A673 (cell line): Measurements from ENCODE around the gene OR52B6. TPM values are rescaled to one million over a fixed set of nuclear protein-coding genes. Genes with fewer than 3 reads are reported as not detected.

Experiments used
- BruUV-seq: library from RNA; stranded (reverse); fragments of 400-500 nt; replicated peaks from 2 replicates; lab custom pipeline; 2021; lab: Mats Ljungman, UMichigan
- CTCF ChIA-PET: fragments of 300-600 bp; sonication (Branson Sonifier 250); formaldehyde crosslinking; loops from one replicate; lab custom pipeline; 2022; ENCODE audit warnings: antibody characterized with exemption; lab: Charles Lee
- POLR2A ChIA-PET: fragments of 300-600 bp; sonication (Branson Sonifier 250); formaldehyde crosslinking; loops from one replicate; lab custom pipeline; 2022; ENCODE audit warnings: antibody characterized with exemption; ENCODE audit not compliant: low non-redundant PET; lab: Charles Lee
- DNase-seq: peaks from one replicate; pipeline ENCODE4 v3.0.0-alpha.2; 2015; ENCODE audit warnings: low spot score
- H3K27ac ChIP-seq: fragments of 200-600 bp; sonication (generic); 2 replicates; pipeline ENCODE4 v1.5.1; 2016; ENCODE audit warnings: mixed run types, low read depth, mild to moderate bottlenecking, mixed read lengths, antibody characterized with exemption, low read length; ENCODE audit not compliant: poor library complexity, severe bottlenecking
- H3K27me3 ChIP-seq: fragments of 200-600 bp; sonication (generic); replicated peaks from 2 replicates; pipeline ENCODE4 v1.6.1; 2017; ENCODE audit warnings: mixed run types, low read depth, mild to moderate bottlenecking, mixed read lengths, antibody characterized with exemption, low read length; ENCODE audit not compliant: insufficient read depth, poor library complexity
- H3K36me3 ChIP-seq: fragments of 200-600 bp; sonication (generic); 2 replicates; pipeline ENCODE4 v1.6.1; 2016; ENCODE audit warnings: mixed run types, mild to moderate bottlenecking, mixed read lengths, antibody characterized with exemption, low read length; ENCODE audit not compliant: insufficient read depth, poor library complexity, severe bottlenecking
- H3K4me1 ChIP-seq: fragments of 200-600 bp; sonication (generic); 2 replicates; pipeline ENCODE4 v1.6.1; 2017; ENCODE audit warnings: mixed run types, mild to moderate bottlenecking, mixed read lengths, antibody characterized with exemption, low read length; ENCODE audit not compliant: insufficient read depth, poor library complexity, severe bottlenecking
- H3K4me3 ChIP-seq: fragments of 200-600 bp; sonication (generic); 2 replicates; pipeline ENCODE4 v1.5.1; 2016; ENCODE audit warnings: low read depth, mixed run types, mild to moderate bottlenecking, mixed read lengths, low read length; ENCODE audit not compliant: poor library complexity, severe bottlenecking
- H3K9me3 ChIP-seq: fragments of 200-600 bp; sonication (generic); 2 replicates; pipeline ENCODE4 v1.6.1; 2016; ENCODE audit warnings: mixed run types, low read depth, mild to moderate bottlenecking, mixed read lengths, antibody characterized with exemption, low read length; ENCODE audit not compliant: poor library complexity, severe bottlenecking
- EZH2 ChIP-seq: fragments of 200-600 bp; sonication (generic); IDR thresholded peaks from 2 replicates; pipeline ENCODE4 v1.6.1; 2017; ENCODE audit warnings: borderline replicate concordance, low read depth, mild to moderate bottlenecking, mixed read lengths, antibody characterized with exemption, low read length; ENCODE audit not compliant: poor library complexity, severe bottlenecking
- intact Hi-C: fragments of 100-400 bp; cut with micrococcal nuclease; formaldehyde crosslinking; loops from one replicate; pipeline ENCODE4 v1.10.0; 2022; ENCODE audit not compliant: unreplicated experiment
- total RNA-seq: library from RNA; stranded (reverse); gene quantifications from 2 replicates; pipeline ENCODE4 v1.2.3, GENCODE V29; 2021
- TF ChIP-seq, protein P1 (sequence below): fragments of 300-800, 200-600 bp; sonication (generic); conservative IDR thresholded peaks from 2 replicates; pipeline ENCODE4 v1.5.1; 2017; ENCODE audit warnings: low read depth, mild to moderate bottlenecking, antibody characterized with exemption, low read length, moderate library complexity, mixed read lengths

Gene OR52B6
- total RNA-seq, 1 experiment from 2014 or later, result not detected

DNA sequence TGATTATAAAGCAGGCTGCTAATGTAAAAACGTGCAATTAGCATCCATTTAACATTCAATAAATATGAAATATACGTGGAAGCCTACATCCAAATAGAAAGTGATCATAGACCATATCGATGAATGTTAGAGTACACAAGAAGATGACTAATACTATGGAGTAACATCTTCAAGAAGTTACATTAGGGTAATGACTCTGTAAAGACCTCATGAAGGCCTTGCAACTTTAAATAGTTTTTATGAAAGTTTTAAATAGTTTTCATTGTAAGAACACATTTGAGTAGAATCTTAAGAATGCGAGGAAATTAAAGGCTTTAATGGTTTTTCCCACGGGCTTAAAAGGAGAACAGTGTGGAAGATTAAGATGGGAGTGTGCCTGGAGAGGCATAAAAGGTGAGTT is 45.5 kb downstream of the OR52B6 start:
- Histone ChIP-seq H3K9me3 (no peaks in the 10 kb centered on the region), H3K4me1 (no peaks in the 10 kb centered on the region), H3K4me3 (no peak overlapping the region), H3K27me3 (no peaks in the 10 kb centered on the region), H3K27ac (no peak overlapping the region), H3K36me3 (no peaks in the 10 kb centered on the region)
- no TSS peak for BruUV-seq
- no peak for TF ChIP-seq EZH2
- TF ChIP-seq, protein P1, sequence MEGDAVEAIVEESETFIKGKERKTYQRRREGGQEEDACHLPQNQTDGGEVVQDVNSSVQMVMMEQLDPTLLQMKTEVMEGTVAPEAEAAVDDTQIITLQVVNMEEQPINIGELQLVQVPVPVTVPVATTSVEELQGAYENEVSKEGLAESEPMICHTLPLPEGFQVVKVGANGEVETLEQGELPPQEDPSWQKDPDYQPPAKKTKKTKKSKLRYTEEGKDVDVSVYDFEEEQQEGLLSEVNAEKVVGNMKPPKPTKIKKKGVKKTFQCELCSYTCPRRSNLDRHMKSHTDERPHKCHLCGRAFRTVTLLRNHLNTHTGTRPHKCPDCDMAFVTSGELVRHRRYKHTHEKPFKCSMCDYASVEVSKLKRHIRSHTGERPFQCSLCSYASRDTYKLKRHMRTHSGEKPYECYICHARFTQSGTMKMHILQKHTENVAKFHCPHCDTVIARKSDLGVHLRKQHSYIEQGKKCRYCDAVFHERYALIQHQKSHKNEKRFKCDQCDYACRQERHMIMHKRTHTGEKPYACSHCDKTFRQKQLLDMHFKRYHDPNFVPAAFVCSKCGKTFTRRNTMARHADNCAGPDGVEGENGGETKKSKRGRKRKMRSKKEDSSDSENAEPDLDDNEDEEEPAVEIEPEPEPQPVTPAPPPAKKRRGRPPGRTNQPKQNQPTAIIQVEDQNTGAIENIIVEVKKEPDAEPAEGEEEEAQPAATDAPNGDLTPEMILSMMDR, result no peak
- ChIA-PET POLR2A (no interaction called here), CTCF (no interaction called here)
- intact Hi-C loops, result no loop called here
- DNase-seq, result no peak

DNA sequence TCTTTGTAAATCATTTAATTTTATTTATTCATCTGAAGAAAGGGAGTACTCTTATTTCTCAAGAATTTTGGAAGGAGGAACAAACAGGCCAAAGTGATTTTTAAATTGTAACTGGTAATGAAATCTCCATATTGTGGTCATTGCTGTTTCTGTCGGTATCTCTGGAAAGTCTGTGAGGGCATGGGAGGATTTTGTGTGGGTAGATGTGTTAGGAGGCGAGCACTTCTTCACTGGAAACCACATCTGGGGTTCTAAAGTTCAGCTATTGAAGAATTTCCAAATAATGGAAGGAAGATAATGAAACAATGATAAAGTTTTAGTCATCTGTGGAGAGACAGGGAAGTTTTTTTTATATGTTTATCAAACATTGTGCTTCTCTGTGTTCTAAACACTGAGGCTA is 50.7 kb downstream of the OR52B6 start:
- ChIA-PET CTCF (no interaction called here), POLR2A (no interaction called here)
- DNase-seq, result no peak
- TF ChIP-seq, protein P1, result no peak
- TF ChIP-seq EZH2, result no peak
- no TSS peak for BruUV-seq
- Histone ChIP-seq H3K4me3 (no peak overlapping the region), H3K4me1 (no peaks in the 10 kb centered on the region), H3K9me3 (no peaks in the 10 kb centered on the region), H3K36me3 (no peaks in the 10 kb centered on the region), H3K27ac (no peak overlapping the region), H3K27me3 (no peaks in the 10 kb centered on the region)
- intact Hi-C loops, result no loop called here

Other genes with a start within 250 kb of the OR52B6 start
- gene OR51B5, start 237.4 kb upstream of the OR52B6 start, total RNA-seq, result not detected in 2 replicates
- gene OR51B6, start 229.4 kb upstream of the OR52B6 start, total RNA-seq, result not detected in 2 replicates
- gene OR51M1, start 197.1 kb upstream of the OR52B6 start, total RNA-seq, result not detected in 2 replicates
- not detected in 2 replicates for gene OR51Q1, start 158.8 kb upstream of the OR52B6 start, total RNA-seq
- gene OR51I1, start 139.4 kb upstream of the OR52B6 start, total RNA-seq, result not detected in 2 replicates
- gene OR51I2, start 131.6 kb upstream of the OR52B6 start, total RNA-seq, result not detected in 2 replicates
- gene OR52D1, start 92.2 kb upstream of the OR52B6 start, total RNA-seq, result not detected in 2 replicates
- not detected in 2 replicates for gene UBQLN3, start 70.9 kb upstream of the OR52B6 start, total RNA-seq
- gene UBQLNL, start 64.2 kb upstream of the OR52B6 start, total RNA-seq, result not detected in 2 replicates
- gene OR52H1, start 32.3 kb upstream of the OR52B6 start, total RNA-seq, result not detected in 2 replicates
- 0.13 and 0.52 TPM in 2 replicates for gene TRIM6, start 15.8 kb downstream of the OR52B6 start, total RNA-seq
- 0.41 and 0.79 TPM in 2 replicates for gene TRIM34, start 44.1 kb downstream of the OR52B6 start, total RNA-seq
- gene TRIM5, start 104.2 kb downstream of the OR52B6 start, total RNA-seq, result 17.9 and 18.2 TPM in 2 replicates
- not detected in 2 replicates for gene TRIM22, start 108.9 kb downstream of the OR52B6 start, total RNA-seq
- not detected in 2 replicates for gene OR56B1, start 155.6 kb downstream of the OR52B6 start, total RNA-seq
- gene OR52N4, start 173.4 kb downstream of the OR52B6 start, total RNA-seq, result not detected in 2 replicates
- gene OR52N5, start 202.5 kb downstream of the OR52B6 start, total RNA-seq, result not detected in 2 replicates
- not detected in 2 replicates for gene OR52N1, start 210.4 kb downstream of the OR52B6 start, total RNA-seq
- not detected in 2 replicates for gene OR52N2, start 228.0 kb downstream of the OR52B6 start, total RNA-seq